ENCODE data around the gene FGF14. TPM values are rescaled to one million over a fixed set of nuclear protein-coding genes. Genes with fewer than 3 reads are reported as not detected.

Gene FGF14
- total and polyA plus RNA-seq, 2 of the 4 experiments (the other 2 are of a cell fraction), result under 0.01 TPM; not detected in 1

DNA sequence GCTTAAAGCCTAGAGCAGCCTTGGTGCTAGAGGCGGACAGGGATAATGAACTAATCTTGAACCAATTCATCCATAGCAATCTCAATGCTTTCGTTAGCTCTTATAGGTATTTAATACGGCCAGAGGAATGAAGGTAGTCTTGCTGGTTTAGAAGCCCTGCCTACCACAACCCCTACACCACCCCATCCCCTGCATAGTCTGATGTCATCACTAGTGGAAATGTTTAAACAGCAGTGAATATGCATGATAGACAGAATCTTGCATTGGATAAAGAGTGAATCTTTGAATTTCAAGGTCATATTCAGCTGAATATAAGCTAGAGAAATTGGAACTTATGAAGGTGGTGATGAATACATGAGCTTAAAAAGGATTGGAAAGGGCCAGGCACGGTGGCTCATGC is 627.5 kb downstream of the FGF14 start:
- H3K9me3 ChIP-seq (ENCODE audit: control insufficient read depth, insufficient read depth, low read length), result no peaks in the 10 kb centered on the region
- H3K36me3 ChIP-seq (ENCODE audit: control insufficient read depth, insufficient read depth, low read length), result no peaks in the 10 kb centered on the region
- ATAC-seq (ENCODE audit: low read depth) (no peak), DNase-seq (no peak)
- no peak overlapping the region for H4K91ac ChIP-seq (ENCODE audit: insufficient read depth, low read depth, low read length)
- no peak overlapping the region for H2AK5ac ChIP-seq (ENCODE audit: low read depth, low read length)
- H3K27me3 ChIP-seq (ENCODE audit: control insufficient read depth, insufficient read depth, low read length), result 0 out of 2 replicates have a peak, but pooled peaks cover 1% of the 10 kb centered on the region
- no peak overlapping the region for H3K18ac ChIP-seq (ENCODE audit: low read depth, low read length)
- ChIA-PET POLR2A (ENCODE audit: unreplicated experiment) (no interaction called here), CTCF (interaction anchor here (0.6 kb wide), 1 partner anchor 16 kb away, joined by 9 read pairs; no protein-coding TSS in a partner anchor)
- in situ Hi-C loops (cut with MboI; ENCODE audit: low sequenced_read_pairs) (no loop called here), dilution Hi-C loops (cut with HindIII; ENCODE audit: low sequenced_read_pairs, unreplicated experiment) (no loop called here), intact Hi-C loops (cut with micrococcal nuclease) (no loop called here)
- H3K23ac ChIP-seq (ENCODE audit: low read depth, low read length), result no peak overlapping the region
- H4K5ac ChIP-seq (ENCODE audit: low read depth, low read length), result no peak overlapping the region
- H4K20me1 ChIP-seq (ENCODE audit: insufficient read depth, low read length), result no peaks in the 10 kb centered on the region
- H3K56ac ChIP-seq (ENCODE audit: extremely low read depth, insufficient read depth, low read length), result no peak overlapping the region
- no peak overlapping the region for H2AFZ ChIP-seq (replicated peaks; ENCODE audit: low read length, poor library complexity)
- no peak overlapping the region for H3K4me2 ChIP-seq (ENCODE audit: low read depth, low read length)
- no peaks in the 10 kb centered on the region for H3K9me1 ChIP-seq (ENCODE audit: insufficient read depth, low read length)
- H3K4me1 ChIP-seq (ENCODE audit: control insufficient read depth, insufficient read depth, low read length), result no peaks in the 10 kb centered on the region
- no peak overlapping the region for H2BK120ac ChIP-seq (ENCODE audit: low read depth, low read length)
- no peak overlapping the region for H2BK5ac ChIP-seq (ENCODE audit: low read depth, low read length, poor library complexity, severe bottlenecking)
- H3K79me1 ChIP-seq (ENCODE audit: low read depth in 1 of 2, low read length in 2 of 2), result no peaks in the 10 kb centered on the region
- no peak overlapping the region for H3K4ac ChIP-seq (ENCODE audit: low read depth, low read length)
- no peak overlapping the region for H3K9ac ChIP-seq (ENCODE audit: low read depth, low read length)
- no peak overlapping the region for H2AK9ac ChIP-seq (replicated peaks; ENCODE audit: low read depth, low read length, poor library complexity)
- no peak overlapping the region for H2BK20ac ChIP-seq (ENCODE audit: low read depth, low read length)
- H3K14ac ChIP-seq (replicated peaks; ENCODE audit: low read depth, low read length), result no peak overlapping the region
- no peak overlapping the region for H2BK15ac ChIP-seq (ENCODE audit: low read depth, low read length)
- H3K27ac ChIP-seq (ENCODE audit: insufficient read depth, low read length), result no peak overlapping the region
- no TSS peak for BruUV-seq (replicated peaks)
- H3K4me3 ChIP-seq (ENCODE audit: insufficient read depth, low read depth, low read length), result no peak overlapping the region
- H4K8ac ChIP-seq (ENCODE audit: low read depth in 2 of 2, low read length in 2 of 2), result no peak overlapping the region
- WGBS, 2 experiments (ENCODE audit: extremely low coverage in 2 of 2, insufficient read length in 1 of 2), result 80% methylated on average over 1 of the region's 4 CpGs; no CpG with 5 or more reads in 1 of the 2 experiments
- TF ChIP-seq CEBPB (IDR thresholded peaks at IDR 0.05; ENCODE audit: low read depth, low read length), result no peak
- no peak for TF ChIP-seq NFE2L2 (IDR thresholded peaks at IDR 0.05; ENCODE audit: low read depth, low read length)
- no peak for TF ChIP-seq MXI1 (IDR thresholded peaks at IDR 0.05; ENCODE audit: borderline replicate concordance, low read depth, low read length)
- TF ChIP-seq, protein P1, sequence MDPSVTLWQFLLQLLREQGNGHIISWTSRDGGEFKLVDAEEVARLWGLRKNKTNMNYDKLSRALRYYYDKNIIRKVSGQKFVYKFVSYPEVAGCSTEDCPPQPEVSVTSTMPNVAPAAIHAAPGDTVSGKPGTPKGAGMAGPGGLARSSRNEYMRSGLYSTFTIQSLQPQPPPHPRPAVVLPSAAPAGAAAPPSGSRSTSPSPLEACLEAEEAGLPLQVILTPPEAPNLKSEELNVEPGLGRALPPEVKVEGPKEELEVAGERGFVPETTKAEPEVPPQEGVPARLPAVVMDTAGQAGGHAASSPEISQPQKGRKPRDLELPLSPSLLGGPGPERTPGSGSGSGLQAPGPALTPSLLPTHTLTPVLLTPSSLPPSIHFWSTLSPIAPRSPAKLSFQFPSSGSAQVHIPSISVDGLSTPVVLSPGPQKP (IDR thresholded peaks at IDR 0.05; ENCODE audit: borderline replicate concordance, low read depth, low read length), result no peak
- no peak for TF ChIP-seq MAFK (IDR thresholded peaks at IDR 0.05; ENCODE audit: low read depth, low read length)
- no peak for TF ChIP-seq SMC3 (IDR thresholded peaks at IDR 0.05; ENCODE audit: low read depth, low read length)
- TF ChIP-seq, protein P2, sequence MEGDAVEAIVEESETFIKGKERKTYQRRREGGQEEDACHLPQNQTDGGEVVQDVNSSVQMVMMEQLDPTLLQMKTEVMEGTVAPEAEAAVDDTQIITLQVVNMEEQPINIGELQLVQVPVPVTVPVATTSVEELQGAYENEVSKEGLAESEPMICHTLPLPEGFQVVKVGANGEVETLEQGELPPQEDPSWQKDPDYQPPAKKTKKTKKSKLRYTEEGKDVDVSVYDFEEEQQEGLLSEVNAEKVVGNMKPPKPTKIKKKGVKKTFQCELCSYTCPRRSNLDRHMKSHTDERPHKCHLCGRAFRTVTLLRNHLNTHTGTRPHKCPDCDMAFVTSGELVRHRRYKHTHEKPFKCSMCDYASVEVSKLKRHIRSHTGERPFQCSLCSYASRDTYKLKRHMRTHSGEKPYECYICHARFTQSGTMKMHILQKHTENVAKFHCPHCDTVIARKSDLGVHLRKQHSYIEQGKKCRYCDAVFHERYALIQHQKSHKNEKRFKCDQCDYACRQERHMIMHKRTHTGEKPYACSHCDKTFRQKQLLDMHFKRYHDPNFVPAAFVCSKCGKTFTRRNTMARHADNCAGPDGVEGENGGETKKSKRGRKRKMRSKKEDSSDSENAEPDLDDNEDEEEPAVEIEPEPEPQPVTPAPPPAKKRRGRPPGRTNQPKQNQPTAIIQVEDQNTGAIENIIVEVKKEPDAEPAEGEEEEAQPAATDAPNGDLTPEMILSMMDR (conservative IDR thresholded peaks at IDR 0.05; ENCODE audit: low read depth, low read length), result no peak
- TF ChIP-seq MAZ (IDR thresholded peaks at IDR 0.05; ENCODE audit: borderline replicate concordance, low read depth, low read length), result no peak
- no peak for TF ChIP-seq RCOR1 (IDR thresholded peaks at IDR 0.05; ENCODE audit: insufficient replicate concordance, low read length)
- TF ChIP-seq RAD21 (IDR thresholded peaks at IDR 0.05; ENCODE audit: low read length), result no peak
- no peak for TF ChIP-seq POLR2A (IDR thresholded peaks at IDR 0.05; ENCODE audit: low read depth, low read length)
- TF ChIP-seq, protein P3, sequence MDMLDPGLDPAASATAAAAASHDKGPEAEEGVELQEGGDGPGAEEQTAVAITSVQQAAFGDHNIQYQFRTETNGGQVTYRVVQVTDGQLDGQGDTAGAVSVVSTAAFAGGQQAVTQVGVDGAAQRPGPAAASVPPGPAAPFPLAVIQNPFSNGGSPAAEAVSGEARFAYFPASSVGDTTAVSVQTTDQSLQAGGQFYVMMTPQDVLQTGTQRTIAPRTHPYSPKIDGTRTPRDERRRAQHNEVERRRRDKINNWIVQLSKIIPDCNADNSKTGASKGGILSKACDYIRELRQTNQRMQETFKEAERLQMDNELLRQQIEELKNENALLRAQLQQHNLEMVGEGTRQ (IDR thresholded peaks at IDR 0.05; ENCODE audit: low read depth, low read length), result no peak
- TF ChIP-seq BHLHE40 (IDR thresholded peaks at IDR 0.05; ENCODE audit: low read depth, low read length), result no peak
- TF ChIP-seq RFX5 (IDR thresholded peaks at IDR 0.05; ENCODE audit: low read depth, low read length), result no peak
- no peak for TF ChIP-seq FOS (IDR thresholded peaks at IDR 0.05; ENCODE audit: low read depth, low read length)
- no peak for TF ChIP-seq CHD1 (IDR thresholded peaks at IDR 0.05; ENCODE audit: low read depth, low read length)

All from IMR-90 (cell line).